ENCODE results near the gene TMBIM4. TPM values are rescaled to one million over a fixed set of nuclear protein-coding genes. Genes with fewer than 3 reads are reported as not detected.

The TMBIM4 gene
- total and polyA plus RNA-seq, 2 donors, result 97.0 to 224 TPM

Other genes with a start within 250 kb of the TMBIM4 start
- 9.7 TPM for gene LLPH, start 39.2 kb downstream of the TMBIM4 start, total RNA-seq
- 25.7 TPM for gene LLPH, start 39.2 kb downstream of the TMBIM4 start, polyA plus RNA-seq
- 40.3 TPM for gene IRAK3, start 19.2 kb upstream of the TMBIM4 start, total RNA-seq
- gene IRAK3, start 19.2 kb upstream of the TMBIM4 start, polyA plus RNA-seq, result 11.1 TPM
- gene HELB, start 132.5 kb upstream of the TMBIM4 start, total RNA-seq, result 15.0 TPM
- 0.70 TPM for gene HELB, start 132.5 kb upstream of the TMBIM4 start, polyA plus RNA-seq

All from urinary bladder (tissue), 2 donors.